ENCODE data around the gene TSACC.
A peak's percentile ranks its signal among the peaks of the same experiment; 100 is the strongest.

TSACC gene

GRCh38 chr1:156376958-156377919 lies 38.9 kb downstream of the TSACC start:
- DNase-seq: no peak

- DNase-seq: no peak
Observed at GRCh38 chr1:156378557-156378956, 40.2 kb downstream of the TSACC start.

DNA sequence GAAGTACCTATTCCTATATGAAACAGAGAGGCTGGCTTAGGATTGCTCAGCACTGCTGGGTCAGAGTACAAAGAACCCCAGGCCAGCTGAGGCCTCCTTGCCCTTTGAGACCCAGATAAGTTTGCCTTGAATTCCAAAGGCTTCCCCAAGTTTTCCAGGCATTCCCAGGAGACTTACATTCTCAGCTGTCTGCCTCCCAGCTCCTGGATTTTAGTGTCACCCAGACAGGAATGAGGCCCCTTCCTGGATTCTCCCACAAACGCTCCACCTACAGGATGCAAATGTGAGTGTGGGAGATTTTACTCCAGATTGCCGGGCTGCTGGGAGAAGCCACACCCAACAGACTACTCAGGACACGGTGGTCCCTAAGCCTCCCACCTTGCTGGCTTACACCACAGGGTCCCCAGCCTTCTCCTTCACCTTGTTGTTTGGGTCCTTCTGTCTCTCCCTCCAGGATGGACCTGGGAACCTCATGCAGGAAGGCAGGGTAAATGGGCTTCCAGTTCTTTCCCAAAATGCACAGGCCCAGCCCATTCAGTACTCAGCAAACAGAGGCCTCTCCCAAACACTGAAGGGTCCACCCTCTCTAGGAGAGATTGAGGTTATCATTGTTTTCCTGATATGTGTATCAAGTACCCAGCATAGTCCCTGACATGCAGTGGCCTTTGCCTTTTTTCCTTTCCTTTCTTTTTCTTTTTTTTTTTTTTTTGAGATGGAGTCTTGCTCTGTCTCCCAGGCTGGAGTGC lies 41.3 kb downstream of the TSACC start:
- no peak for DNase-seq

DNA sequence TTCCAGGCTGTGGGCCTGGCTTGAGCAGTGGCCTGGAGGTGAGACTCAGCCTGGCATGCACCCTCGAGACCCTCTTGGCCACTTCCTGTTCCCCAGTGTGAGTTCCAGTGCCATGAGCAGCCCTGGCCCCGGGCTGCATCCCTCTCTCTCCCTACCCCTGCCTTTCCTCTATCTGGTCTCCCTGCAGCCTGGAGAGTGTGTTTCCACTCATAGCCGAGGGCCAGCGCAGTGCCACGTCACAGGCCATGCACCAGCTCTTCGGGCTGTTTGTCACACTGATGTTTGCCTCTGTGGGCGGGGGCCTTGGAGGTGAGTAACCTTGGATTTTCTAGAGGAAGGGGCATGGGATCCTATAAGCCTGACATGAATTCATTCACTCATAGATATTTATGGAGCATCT lies 44.2 kb downstream of the TSACC start:
- DNase-seq: no peak

DNA sequence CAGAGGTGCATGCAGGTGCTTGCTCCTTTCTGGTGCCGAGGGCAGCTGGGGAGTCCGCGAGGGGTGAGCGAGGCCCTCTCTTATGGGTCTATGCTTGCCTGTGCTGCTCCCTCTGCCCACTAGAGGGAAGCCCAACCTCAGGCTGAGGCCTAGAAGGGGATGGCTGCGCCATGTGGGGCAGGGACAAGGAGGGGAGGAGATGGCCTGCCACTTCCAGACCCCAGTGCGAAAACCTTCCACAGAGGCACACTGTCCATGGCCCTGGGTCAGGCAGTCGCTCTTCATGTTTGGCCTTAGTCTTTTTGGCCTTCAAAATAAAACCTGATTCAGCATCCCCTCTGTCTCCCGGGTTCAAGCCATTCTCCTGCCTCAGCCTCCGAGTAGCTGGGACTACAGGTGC lies 44.7 kb downstream of the TSACC start:
- DNase-seq: peak; percentile 20

DNA sequence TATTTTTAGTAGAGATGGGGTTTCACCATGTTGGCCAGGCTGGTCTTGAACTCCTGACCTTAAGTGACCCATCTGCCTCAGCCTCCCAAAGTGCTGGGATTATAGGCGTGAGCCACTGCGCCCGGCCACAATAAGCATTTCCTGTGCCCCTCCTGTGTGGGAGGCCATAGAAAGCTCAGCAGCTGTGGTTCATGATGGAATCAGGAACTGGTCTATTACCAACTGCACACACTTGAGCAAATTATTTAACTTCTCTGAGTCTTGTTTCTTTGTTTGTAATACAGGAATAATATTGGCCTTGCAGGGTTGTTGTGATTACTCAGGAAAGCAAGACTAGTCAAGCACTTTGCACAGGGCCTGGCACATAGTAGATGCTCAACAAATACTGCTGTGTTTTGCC lies 45.7 kb downstream of the TSACC start:
- DNase-seq: no peak

DNA sequence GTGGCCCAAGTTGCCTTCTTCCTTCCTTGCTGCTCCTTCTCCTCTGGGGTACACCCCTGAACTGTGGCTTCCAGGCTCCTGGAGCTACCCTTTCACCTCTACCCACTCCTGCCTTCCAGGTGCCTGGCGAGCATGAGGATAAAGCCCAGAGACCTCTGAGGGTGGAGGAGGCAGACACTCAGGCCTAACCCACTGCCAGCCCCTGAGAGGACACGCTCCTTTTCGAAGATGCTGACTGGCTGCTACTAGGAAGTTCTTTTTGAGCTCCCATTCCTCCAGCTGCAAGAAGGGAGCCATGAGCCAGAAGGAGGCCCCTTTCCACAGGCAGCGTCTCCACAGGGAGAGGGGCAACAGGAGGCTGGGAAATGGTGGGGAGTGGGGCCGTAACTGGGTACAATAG lies 46.3 kb downstream of the TSACC start:
- DNase-seq: no peak

GRCh38 chr1:156385534-156386031 lies 47.3 kb downstream of the TSACC start:
- peak; percentile 52 for DNase-seq

DNA sequence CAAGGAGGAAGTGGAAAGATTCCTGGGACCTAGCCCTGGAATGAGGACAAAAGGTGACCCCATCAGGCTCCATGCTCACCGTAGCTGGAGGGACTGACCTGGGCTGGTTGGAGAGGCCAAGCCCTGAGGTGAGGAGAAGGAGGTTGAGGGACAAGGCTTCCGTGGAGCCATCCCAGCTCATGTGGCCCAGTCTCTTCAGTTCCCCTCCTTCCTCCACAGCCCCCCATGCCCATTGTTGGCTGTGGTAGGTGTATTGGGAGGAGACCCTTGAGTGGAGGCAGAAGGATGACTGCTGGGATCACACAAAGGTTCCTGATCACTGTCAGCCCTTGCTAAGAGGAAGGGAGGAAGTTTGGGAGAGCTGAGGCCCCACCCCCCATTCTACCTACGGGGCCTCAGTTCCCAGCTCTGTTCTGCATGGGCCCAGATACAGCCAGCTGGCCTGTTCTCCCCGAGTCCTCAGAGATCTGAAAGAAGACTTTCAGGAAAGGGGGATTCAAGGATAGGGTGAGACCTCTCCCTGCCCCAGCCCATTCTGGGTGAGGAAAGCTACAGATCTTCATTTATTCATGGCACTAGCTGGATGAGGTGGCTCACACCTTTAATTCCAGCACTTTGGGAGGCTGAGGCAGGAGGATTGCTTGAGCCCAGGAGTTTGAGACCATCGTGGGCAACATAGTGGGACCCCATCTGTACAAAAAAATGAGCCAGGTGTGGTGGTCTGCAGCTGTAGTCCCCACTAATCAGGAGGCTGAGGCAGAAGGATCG lies 48.0 kb downstream of the TSACC start:
- no peak for DNase-seq

- DNase-seq: no peak
Observed at GRCh38 chr1:156386949-156387869, 48.9 kb downstream of the TSACC start.

DNA sequence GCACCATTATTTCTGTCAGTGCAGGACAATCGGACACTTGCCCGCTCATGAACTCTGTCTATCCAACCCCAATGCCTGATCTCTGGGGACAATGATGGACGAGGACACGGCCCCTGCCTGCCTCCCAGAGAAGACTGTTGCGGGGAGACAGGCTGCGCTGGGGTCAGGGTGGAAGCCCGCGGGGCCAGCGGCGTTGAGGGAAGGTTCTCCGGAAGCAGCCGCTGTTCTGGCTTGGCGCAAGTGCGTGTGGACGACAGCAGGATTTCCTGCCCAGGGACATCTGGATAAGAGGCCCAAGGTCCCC lies 49.5 kb downstream of the TSACC start:
- no peak for DNase-seq

DNA sequence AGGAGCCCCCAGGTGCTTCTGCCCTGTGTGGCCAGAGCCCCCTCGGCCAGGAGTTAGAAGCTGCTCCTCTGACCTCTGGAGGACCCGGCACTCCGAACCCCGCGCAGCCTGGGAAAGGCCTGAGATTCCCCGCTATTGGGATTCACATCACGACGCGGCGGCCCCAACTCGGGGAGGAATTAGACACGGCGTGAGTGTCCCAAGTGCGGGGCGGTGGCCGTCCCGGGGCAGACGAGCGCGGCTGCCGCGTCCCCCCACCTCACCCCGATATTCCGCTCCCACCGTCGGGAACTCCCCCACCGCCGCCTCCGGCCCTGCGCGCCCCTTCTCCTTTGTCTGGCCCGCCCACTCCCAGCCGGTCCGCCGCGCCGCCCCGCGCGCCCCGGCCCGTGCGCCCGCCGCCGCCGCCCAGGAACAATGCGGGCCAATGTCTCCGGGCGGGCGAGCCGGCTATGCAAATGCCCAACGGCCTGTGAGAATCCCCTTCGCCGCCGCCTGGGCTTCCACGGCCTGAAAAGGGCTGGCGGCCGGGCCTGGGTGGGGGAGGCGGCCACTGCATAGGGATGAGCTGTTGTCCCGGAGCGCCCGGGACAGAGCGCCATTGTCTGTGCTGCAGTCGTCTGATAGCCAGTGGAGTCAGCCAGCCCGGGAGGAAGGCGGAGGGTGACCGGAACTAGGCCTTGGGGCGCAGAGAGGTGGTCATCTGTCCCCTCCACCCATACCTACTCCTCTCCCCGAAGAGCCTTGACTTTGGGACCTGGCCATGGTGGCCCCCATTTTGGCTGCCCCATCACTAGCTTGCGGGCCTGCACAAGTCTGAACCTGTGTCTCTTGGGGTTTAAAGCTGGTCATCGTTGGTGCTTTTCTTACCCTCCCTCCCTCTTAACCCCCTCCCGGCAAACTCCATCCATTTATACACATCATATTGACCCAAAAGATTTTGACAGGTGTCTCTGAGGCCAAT lies 50.1 kb downstream of the TSACC start:
- DNase-seq: no peak

- no peak for DNase-seq
Observed at GRCh38 chr1:156389311-156389710, 51.0 kb downstream of the TSACC start.

DNA sequence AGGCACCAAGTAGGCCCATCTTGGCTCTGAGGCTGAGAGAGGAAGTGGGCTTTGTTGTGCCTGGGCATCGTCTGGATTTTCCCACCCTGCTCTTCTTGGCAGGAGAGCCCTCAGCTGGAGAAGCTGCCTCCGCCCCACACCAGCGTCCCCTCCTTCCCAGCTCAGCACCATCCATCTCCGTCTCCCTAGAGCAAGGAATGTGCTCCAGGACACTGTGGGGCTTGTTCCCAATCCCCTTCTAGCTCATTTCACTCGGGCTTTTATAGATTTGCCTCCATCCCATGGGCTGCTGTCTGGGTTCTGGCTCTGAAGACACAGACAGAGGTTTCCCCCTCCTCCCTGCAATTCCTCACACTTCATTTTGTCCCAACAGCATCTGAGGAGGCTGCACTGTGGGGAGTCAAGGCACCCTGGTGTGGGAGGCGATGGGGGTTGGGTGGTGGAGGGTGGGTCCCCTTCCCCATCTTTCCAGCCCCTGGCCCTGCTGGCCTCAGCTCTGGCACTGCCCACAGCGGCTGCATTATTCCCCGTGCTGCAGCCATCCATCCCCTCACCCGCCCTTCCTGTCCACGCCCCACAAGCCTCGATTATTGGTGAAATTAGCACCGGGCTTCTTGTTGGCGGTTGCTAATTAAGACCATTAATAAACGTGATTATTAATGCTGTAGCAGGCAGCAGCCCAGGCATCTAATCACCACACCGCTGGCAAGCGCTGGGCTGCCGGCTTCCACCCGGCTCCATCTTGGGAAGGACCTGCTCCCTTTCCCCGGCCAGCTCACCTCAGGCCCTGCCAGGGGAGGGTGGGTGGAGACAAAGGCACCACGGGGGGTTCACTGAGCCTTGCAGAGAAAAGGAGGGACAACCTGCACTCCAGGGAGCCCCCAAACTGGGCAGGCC lies 52.4 kb downstream of the TSACC start:
- no peak for DNase-seq

GRCh38 chr1:156391366-156391677 lies 53.0 kb downstream of the TSACC start:
- DNase-seq: no peak

DNA sequence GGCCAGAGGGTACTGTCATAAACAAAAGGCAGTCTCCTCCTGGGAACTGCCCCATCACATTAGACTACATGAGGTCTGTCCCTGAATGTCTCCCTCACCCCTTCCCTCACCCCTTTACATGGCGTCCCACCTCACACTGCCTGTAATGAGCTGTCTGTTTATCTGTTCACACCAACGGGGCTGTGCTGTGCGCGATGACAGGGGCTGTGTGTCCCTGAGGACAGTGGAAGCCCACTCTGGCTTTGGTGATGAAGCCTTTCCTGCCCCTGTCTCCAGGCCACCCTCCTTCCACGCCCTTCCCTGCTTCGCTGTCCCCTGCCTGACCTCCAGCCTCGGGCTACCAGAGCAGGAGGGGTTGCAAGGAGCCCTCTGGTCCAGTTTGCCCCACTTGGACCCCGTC lies 53.4 kb downstream of the TSACC start:
- no peak for DNase-seq

- DNase-seq: no peak
Observed at GRCh38 chr1:156392452-156392853, 54.1 kb downstream of the TSACC start.

DNA sequence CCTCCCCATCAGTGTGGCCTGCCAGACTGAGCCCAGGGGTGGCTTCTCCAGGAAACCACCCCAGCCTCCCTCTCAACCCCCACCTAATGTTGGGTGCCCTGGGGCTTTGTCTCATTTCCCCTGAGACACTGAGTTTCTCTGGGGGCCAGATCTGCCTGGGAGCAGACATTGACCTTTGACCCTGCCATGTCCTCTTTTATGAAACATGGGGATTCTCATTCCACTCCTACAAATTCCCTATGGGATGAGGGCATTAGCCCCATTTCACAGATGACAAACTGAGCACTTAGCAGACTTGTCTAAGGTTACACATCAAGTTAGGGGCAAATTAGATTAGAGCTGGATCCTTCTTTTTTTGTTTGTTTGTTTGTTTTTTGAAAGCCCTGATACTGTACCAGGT lies 54.8 kb downstream of the TSACC start:
- no peak for DNase-seq

DNA sequence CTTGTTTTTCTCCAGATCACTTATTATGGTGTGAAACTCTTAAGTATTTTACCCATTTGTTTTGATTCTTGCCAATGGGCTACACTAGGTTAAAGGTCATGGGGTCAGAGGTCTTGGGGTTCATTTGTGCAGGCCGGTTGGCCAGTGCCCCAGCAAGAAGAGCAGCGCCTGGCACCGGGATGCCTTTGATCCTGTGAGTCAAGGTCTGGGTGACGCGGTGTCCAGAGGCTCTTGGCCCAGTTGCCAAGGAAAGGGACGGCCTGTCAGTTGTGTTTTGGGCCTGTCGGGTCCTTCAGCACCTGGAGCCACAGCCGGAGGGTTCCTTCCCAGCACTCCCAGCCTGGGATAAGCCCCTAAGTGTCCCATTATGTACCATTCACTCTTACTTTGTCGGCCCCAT lies 55.8 kb downstream of the TSACC start:
- no peak for DNase-seq

- peak; percentile 80 for DNase-seq
Observed at GRCh38 chr1:156394835-156395461, 56.6 kb downstream of the TSACC start.

All from DMS153 (cell line).